ENCODE data around the gene WDR33. TPM values are rescaled to one million over a fixed set of nuclear protein-coding genes. Genes with fewer than 3 reads are reported as not detected.
A peak's percentile ranks its signal among the peaks of the same experiment; 100 is the strongest.

Gene WDR33
- total and polyA plus RNA-seq, 2 of the 13 experiments (the other 11 are each of a cell fraction or from before 2014, with no cell fraction given), result 54.9 to 78.2 TPM

GRCh38 chr2:127811397-127812321, 688 bp upstream of the WDR33 start (continued):
- no peak for TF ChIP-seq LBX2 (CRISPR knock-in tag; IDR thresholded peaks at IDR 0.05; ENCODE audit: borderline replicate concordance)
- TF ChIP-seq ZNF703 (CRISPR knock-in tag; IDR thresholded peaks at IDR 0.05; ENCODE audit: borderline replicate concordance), result no peak
- peak in 1 of 2 experiments; percentile 37; a peak in 1 of 4 replicates for TF ChIP-seq HMGXB4 (CRISPR knock-in tag; IDR thresholded peaks at IDR 0.05; ENCODE audit: borderline replicate concordance in 1 of 2, low read depth in 1 of 2)
- TF ChIP-seq ZFAT (CRISPR knock-in tag; conservative IDR thresholded peaks at IDR 0.05), result no peak
- TF ChIP-seq ZNF788 (CRISPR knock-in tag; IDR thresholded peaks at IDR 0.05; ENCODE audit: borderline replicate concordance), result no peak
- TF ChIP-seq GATAD2A (CRISPR knock-in tag; IDR thresholded peaks at IDR 0.05), result 0 out of 2 replicates have a peak, but pooled peaks have one; percentile 33
- 0 out of 2 replicates have a peak, but pooled peaks have one; percentile 47 for TF ChIP-seq ZNF253 (CRISPR knock-in tag; IDR thresholded peaks at IDR 0.05; ENCODE audit: borderline replicate concordance)
- TF ChIP-seq ZNF274 (CRISPR knock-in tag; IDR thresholded peaks at IDR 0.05), result no peak
- TF ChIP-seq HHEX (CRISPR knock-in tag; IDR thresholded peaks at IDR 0.05), result no peak
- TF ChIP-seq THRA (CRISPR knock-in tag; IDR thresholded peaks at IDR 0.05; ENCODE audit: borderline replicate concordance), result no peak
- no peak for TF ChIP-seq FOXO1 (CRISPR knock-in tag; IDR thresholded peaks at IDR 0.05)
- TF ChIP-seq AKNA (CRISPR knock-in tag; IDR thresholded peaks at IDR 0.05; ENCODE audit: borderline replicate concordance), result no peak
- no peak for TF ChIP-seq RFXAP (CRISPR knock-in tag; IDR thresholded peaks at IDR 0.05; ENCODE audit: borderline replicate concordance)
- TF ChIP-seq DNMT1 (CRISPR knock-in tag; IDR thresholded peaks at IDR 0.05), result no peak
- TF ChIP-seq ETV5 (CRISPR knock-in tag; IDR thresholded peaks at IDR 0.05; ENCODE audit: borderline replicate concordance), result no peak
- no peak; the same call in 1 of the 2 replicates for TF ChIP-seq CHCHD3 (CRISPR knock-in tag; IDR thresholded peaks at IDR 0.05)
